Activated T-helper 9 cell treated with anti-CD3 and anti-CD28 coated beads, Interleukin-2, amount 50 U/mL, for 16 hours (primary cell): ENCODE data around the gene ARPC2.
A peak's percentile ranks its signal among the peaks of the same experiment; 100 is the strongest.

ENCODE experiments used
- DNase-seq: peaks from one replicate; pipeline ENCODE4 v3.0.0-alpha.2; 2020; ENCODE audit warnings: low read depth

Gene ARPC2

GRCh38 chr2:218217360-218218267 lies 625 bp downstream of the ARPC2 start:
- peak; percentile 66 for DNase-seq

- no peak for DNase-seq
Observed at GRCh38 chr2:218218268-218219185, 1.5 kb downstream of the ARPC2 start.

- no peak for DNase-seq
Observed at GRCh38 chr2:218219934-218220333, 2.9 kb downstream of the ARPC2 start.

GRCh38 chr2:218221000-218221399 lies 4.0 kb downstream of the ARPC2 start:
- DNase-seq, result no peak

GRCh38 chr2:218223046-218223445 lies 6.1 kb downstream of the ARPC2 start:
- no peak for DNase-seq

GRCh38 chr2:218224186-218224585 lies 7.2 kb downstream of the ARPC2 start:
- DNase-seq, result no peak

GRCh38 chr2:218226903-218227302 lies 9.9 kb downstream of the ARPC2 start:
- no peak for DNase-seq

GRCh38 chr2:218228366-218229090 lies 11.5 kb downstream of the ARPC2 start:
- no peak for DNase-seq

- DNase-seq, result no peak
Observed at GRCh38 chr2:218229239-218229638, 12.2 kb downstream of the ARPC2 start.

- no peak for DNase-seq
Observed at GRCh38 chr2:218229851-218230250, 12.9 kb downstream of the ARPC2 start.

- no peak for DNase-seq
Observed at GRCh38 chr2:218230882-218231281, 13.9 kb downstream of the ARPC2 start.

- DNase-seq, result no peak
Observed at GRCh38 chr2:218233543-218233942, 16.6 kb downstream of the ARPC2 start.

GRCh38 chr2:218234521-218234920 lies 17.5 kb downstream of the ARPC2 start:
- no peak for DNase-seq

- no peak for DNase-seq
Observed at GRCh38 chr2:218235017-218235416, 18.0 kb downstream of the ARPC2 start.

GRCh38 chr2:218236829-218237228 lies 19.8 kb downstream of the ARPC2 start:
- no peak for DNase-seq

- DNase-seq, result no peak
Observed at GRCh38 chr2:218238887-218239286, 21.9 kb downstream of the ARPC2 start.

- DNase-seq, result no peak
Observed at GRCh38 chr2:218244204-218244603, 27.2 kb downstream of the ARPC2 start.

GRCh38 chr2:218244665-218245064 lies 27.7 kb downstream of the ARPC2 start:
- DNase-seq, result no peak

- DNase-seq, result no peak
Observed at GRCh38 chr2:218245214-218245613, 28.2 kb downstream of the ARPC2 start.

GRCh38 chr2:218249691-218250090 lies 32.7 kb downstream of the ARPC2 start:
- DNase-seq, result no peak

GRCh38 chr2:218252509-218253231 lies 35.7 kb downstream of the ARPC2 start:
- DNase-seq, result no peak

GRCh38 chr2:218253232-218253625 lies 36.2 kb downstream of the ARPC2 start:
- DNase-seq, result no peak
